ENCODE data around the gene CFD.

DNA sequence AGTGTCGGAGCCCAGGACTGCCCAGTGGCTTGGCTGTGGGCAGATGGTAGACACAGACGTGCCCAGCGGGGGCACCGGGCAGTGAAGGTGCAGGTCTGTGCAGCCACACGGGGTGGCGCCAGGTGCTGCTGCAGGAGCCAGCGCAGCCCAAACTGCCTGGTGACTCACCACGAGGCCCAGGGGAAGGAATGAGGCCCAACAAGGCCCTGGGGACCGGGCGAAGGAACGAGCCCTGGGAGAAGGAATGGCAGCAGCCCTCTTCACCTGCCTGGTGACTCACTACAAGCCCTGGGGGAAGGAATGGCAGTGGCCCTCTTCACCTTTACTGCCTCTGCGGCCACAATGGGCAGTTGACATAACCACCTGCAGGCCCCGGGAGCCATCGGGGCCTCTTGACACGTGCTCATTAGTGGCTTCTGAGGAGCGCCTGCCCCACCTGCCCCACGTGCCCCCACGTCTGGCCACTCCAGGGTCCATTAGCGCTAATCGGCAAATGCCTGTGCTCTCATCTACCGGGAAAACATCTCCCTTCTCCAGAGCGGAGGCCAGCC is 24.3 kb downstream of the CFD start:
- no peak for TF ChIP-seq EZH2 (IDR thresholded peaks at IDR 0.05; ENCODE audit: insufficient read depth, poor library complexity, severe bottlenecking)
- no peak for TF ChIP-seq EZH2phosphoT487 (IDR thresholded peaks at IDR 0.05; ENCODE audit: insufficient read depth, low read depth)

All from GM23248 (cell line).